GM21390 (cell line): ENCODE measurements around the gene IGF2BP3.

Source experiments
- ATAC-seq: cut with Tn5 transposase; IDR thresholded peaks from one replicate; pipeline ENCODE4 v1.9.1; 2021; ENCODE audit not compliant: unreplicated experiment

IGF2BP3 gene

DNA sequence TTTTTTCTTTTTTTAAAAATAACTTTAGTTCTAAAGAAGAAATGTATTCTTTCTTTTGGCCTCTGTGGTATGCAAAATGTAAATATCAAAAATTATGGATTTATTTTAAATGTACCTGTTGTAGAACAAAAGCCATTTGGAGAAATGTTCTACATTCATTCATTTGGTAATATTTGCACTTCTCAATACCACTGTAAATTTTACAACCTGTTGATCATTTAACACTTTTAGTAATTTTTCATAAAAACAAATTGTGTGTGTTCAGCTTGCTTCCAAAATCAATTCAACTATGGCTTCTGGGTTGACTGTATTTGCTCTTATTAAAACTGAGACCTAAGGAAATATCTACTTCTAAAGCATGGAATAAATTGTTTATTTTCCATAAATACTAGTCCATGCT lies 2.3 kb upstream of the IGF2BP3 start:
- no peak for ATAC-seq

DNA sequence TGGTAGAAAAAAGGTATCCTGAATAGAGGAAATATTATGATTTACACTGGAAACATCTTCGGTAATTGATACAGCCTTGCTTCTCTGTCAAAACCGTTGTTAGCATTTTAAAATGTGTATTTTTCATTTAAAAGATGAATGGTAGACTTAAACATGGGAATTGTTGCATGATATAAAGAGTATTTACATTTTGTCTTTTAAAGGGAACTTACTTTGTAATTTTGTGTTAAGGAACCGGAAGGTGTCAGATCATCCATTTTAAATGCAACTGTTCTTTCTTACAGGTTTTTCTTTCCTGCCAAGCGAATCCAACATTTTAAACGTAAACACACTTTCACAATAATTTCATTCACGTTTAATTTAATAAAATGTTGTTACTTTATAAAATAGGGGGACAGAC lies 1.8 kb upstream of the IGF2BP3 start:
- no peak for ATAC-seq

GRCh38 chr7:23471106-23471859 lies 992 bp upstream of the IGF2BP3 start:
- peak; percentile 25 for ATAC-seq

DNA sequence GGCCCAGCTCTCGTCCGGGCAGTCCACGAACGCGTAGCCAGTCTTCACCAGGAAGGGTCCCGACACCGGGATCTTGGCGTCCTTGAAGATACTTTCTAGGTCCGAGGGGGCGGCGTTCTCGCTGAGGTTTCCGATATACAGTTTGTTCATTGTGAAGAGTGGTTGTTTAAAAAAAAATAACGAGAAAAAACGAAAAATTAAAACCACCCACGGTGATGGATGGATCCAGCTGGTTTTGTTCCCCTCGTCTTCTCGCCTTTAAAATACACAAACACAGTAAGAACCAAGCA lies 385 bp downstream of the IGF2BP3 start:
- ATAC-seq: no peak

- no peak for ATAC-seq
These were observed 936 bp downstream of the IGF2BP3 start for GRCh38 chr7:23469150-23469960.

DNA sequence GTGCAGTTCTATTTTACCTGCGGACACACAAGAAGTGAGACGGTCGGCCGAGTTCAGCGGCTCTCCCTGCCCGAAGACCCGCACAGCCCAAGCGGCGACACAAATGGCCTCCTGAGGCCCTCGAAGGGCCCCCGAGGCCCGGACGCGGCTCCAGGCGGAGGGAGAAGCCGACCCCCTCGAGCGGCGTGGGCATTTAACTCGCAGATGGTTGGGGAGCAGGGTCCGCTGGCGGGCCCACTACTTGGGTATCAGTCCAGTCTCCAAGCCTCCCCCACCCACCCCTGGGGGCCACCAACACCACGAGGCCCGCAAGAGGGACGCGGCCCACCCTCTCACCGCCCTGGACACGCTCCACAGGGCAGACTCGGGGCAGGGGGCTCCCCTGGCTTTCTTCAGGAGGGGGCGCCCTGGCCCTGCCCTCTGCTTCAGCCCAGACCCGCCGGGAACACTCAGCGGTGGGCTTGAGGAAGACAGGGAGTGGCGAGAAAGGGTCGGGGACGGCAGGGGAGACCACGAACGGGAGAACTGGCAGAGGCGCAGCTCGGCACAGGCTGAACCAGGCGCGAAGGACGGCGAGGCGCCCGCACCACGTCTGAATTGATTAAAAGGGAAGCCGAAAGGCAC lies 1.7 kb downstream of the IGF2BP3 start:
- no peak for ATAC-seq

- ATAC-seq: no peak
These were observed 2.3 kb downstream of the IGF2BP3 start for GRCh38 chr7:23467806-23468525.

DNA sequence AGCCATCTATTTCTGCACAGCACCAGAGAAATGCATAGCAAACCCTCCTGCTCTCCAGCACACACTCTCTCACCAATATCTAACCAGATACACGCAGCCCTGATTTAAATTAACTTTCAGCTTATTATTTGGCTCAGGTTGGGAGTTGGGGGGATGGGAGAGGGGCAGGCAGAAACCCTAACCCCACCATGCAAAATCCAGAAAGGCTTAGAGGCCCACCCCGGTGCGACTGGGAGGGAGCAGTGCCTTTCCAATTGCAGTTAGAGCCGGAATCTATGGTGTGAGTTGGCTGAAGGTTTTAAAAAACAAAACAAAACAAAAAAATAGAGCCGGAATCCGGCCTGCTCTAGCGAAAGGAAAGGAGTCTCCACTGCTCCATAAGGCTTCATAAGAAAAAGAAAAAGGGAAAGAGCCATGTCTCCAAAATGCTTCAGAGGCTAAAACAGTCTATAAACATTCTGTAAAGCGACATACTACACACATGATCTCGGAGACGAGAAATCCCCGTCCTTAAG lies 2.9 kb downstream of the IGF2BP3 start:
- no peak for ATAC-seq

DNA sequence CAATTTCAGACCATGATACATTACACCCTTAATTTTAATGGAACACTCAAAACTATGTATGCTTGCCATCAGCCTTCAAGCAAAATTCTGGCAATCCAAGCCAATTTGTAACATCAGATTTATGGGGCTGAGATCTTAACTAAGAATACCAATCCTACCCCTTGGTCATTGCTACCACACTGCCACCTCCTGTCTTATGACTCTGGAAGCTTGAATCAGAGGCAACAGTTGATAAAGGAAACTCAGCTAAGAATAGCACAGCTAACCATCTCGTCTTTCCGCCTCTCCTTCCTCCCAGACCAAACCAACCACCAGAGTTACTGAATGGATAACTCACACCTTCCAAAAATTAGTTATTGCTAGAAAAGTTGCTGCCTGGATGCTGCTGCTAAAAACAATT lies 7.4 kb downstream of the IGF2BP3 start:
- ATAC-seq: no peak

- no peak for ATAC-seq
These were observed 12.2 kb downstream of the IGF2BP3 start for GRCh38 chr7:23458044-23458443.

GRCh38 chr7:23456093-23456492 lies 14.2 kb downstream of the IGF2BP3 start:
- ATAC-seq: no peak

- no peak for ATAC-seq
These were observed 15.3 kb downstream of the IGF2BP3 start for GRCh38 chr7:23454881-23455526.

DNA sequence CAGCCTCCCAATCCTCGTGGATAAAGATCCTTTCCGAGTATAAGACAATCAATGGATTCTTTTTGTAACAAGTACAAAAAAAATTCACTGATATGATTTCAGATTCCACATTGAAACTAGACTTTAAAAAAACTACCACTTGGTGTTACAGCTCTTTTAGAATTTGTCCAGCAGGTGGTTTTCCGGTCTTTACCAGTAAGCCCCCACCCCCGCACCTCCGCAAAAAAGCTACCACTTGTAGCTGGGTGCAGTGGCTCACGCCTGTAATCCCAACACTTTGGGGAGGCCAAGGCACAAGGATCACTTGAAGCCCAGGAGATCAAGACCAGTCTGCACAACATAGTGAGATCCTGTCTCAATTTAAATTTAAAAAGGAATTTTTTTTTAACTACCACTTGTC lies 19.8 kb downstream of the IGF2BP3 start:
- no peak for ATAC-seq

DNA sequence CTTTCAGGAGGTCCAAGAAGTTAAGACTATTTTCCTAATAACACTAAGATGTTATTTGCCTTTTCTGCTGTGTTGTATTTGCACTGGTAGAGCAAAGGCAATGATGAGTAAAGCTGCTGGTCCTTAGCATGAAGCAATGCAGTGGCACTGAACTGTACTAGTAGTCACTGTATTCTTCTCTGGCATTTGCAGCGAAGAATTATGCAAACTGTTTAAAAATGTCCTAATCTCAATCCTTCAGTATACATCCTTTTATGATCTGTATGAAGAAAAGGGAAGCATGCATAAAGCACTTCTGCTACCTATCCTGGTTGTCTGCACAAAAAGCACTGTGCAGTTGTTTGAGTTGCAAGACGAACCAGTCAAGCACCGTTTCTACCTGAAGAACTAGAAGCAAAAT lies 20.4 kb downstream of the IGF2BP3 start:
- ATAC-seq: no peak

DNA sequence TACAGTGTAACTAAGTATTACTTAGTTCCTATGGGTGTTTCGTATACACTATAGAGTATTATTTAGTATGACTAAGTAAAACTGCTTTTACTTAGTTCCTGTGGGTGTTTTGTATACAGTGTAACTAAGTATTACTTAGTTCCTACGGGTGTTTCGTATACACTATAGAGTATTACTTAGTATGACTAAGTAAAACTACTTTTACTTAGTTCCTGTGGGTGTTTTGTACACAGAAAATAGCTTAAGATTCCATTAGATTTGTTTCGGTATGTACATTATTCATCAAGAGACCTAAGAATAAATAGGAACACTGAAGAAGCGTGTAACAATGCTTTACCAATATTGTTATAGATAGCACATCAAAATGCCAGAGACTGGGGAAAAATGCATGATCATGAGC lies 25.0 kb downstream of the IGF2BP3 start:
- ATAC-seq: no peak

DNA sequence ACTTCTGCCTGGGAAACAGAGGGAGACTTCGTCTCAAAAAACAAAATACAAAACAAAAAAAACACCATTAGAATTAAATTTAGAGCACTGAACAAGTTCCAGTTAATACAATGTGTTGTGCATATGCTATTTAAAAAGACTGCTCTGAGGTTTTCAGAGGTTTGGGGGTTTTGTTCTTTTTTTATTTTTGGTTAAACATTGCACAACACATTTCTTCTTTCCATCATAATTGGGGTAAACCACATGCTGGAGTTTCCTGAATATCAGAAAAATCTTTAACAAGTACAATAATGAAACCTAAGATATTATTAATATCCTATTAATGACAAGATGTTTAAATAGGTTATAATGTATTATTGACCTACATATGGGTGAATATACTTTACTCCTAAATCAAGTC lies 26.3 kb downstream of the IGF2BP3 start:
- ATAC-seq: no peak

DNA sequence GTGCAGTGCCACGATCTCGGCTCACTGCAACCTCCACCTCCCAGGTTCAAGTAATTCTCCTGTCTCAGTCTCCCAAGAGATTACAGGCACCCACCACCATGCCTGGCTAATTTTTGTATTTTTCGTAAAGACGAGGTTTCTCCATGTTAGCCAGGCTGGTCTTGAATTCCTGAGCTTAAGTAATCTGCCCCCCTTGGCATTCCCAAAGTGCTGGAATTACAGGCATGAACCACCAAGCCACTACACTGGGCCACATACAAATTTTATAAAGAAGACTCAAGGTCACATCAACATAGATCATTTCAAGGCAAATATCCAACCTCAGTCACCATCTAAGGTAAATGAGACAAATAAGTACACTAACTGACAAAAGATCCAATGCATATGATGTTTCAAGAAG lies 32.1 kb downstream of the IGF2BP3 start:
- ATAC-seq: no peak

- no peak for ATAC-seq
These were observed 36.0 kb downstream of the IGF2BP3 start for GRCh38 chr7:23434147-23434917.

GRCh38 chr7:23431702-23432199 lies 38.5 kb downstream of the IGF2BP3 start:
- no peak for ATAC-seq

GRCh38 chr7:23430893-23431259 lies 39.4 kb downstream of the IGF2BP3 start:
- no peak for ATAC-seq
